GM19468 (cell line): ENCODE measurements around the gene ABCG1.

Source experiments
- ATAC-seq: cut with Tn5 transposase; IDR thresholded peaks from one replicate; pipeline ENCODE4 v1.9.1; 2021; ENCODE audit warnings: mild to moderate bottlenecking, moderate library complexity, moderate number of reproducible peaks; ENCODE audit not compliant: unreplicated experiment; ENCODE audit errors: extremely low read depth

ABCG1 gene

DNA sequence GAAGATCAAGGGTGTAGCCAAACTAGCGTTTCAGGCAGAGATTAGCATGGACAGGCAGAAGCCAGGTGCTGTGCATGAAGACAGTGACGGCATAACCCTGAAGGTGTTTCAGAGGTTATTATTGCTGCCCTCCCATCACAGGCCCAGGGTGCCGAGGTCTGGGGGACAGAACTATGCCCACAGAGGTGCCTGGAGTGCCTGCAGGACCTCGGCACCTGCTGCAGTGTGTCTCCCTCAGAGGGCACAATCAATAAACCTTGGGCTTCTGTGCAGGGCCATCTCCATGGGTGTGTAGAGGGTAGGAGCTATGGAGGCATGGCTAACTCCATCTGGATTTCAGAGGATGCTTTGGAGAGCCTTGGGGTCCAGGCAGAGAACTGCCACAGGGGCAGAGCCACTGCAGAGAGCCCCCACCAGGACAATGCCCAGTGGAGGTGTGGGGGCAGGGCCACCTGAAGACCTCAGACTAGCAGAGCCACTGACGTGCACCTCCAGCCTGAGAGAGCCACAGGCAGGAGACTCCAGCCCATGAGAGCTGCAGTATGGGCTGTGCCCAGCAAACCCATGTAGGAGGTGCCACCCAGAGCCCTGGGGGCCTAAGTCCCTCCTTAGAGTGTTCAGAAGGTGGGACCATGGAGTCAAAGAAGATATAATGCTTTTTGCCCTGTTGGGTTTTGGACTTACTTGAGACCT, 5.7 kb upstream of the ABCG1 start:
- no peak for ATAC-seq

- no peak for ATAC-seq
Observed at GRCh38 chr21:42214081-42214750, 4.7 kb upstream of the ABCG1 start.

- no peak for ATAC-seq
Observed at GRCh38 chr21:42214921-42215320, 4.0 kb upstream of the ABCG1 start.

- no peak for ATAC-seq
Observed at GRCh38 chr21:42215942-42216725, 2.8 kb upstream of the ABCG1 start.

GRCh38 chr21:42216726-42217572, 2.0 kb upstream of the ABCG1 start:
- no peak for ATAC-seq

DNA sequence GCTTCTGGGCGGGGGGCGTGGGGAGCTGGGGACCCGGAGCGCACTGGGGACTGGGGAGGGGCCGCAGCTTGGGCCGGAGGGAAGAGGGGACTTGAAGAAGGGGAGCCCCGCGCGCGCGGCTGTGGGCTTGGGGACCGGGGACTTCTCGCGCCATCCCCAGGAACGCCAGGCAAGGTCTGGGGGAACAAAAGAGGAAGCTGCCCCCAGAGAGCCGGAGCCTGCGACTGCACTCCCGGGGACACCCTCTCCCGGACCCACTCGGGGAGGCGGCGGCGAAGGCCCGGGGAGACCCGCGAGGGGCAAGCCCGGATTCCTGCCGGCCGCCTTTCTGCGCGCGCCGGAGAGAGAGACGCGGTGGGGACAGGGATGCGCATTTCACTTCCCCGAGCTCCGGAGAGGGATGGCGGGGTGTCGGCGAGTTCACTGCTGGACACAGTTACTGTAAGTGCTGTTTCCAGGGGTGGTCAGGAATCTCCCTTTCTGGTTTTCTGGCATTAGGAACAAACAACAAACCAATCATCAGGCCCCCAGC, 732 bp downstream of the ABCG1 start:
- ATAC-seq: no peak

DNA sequence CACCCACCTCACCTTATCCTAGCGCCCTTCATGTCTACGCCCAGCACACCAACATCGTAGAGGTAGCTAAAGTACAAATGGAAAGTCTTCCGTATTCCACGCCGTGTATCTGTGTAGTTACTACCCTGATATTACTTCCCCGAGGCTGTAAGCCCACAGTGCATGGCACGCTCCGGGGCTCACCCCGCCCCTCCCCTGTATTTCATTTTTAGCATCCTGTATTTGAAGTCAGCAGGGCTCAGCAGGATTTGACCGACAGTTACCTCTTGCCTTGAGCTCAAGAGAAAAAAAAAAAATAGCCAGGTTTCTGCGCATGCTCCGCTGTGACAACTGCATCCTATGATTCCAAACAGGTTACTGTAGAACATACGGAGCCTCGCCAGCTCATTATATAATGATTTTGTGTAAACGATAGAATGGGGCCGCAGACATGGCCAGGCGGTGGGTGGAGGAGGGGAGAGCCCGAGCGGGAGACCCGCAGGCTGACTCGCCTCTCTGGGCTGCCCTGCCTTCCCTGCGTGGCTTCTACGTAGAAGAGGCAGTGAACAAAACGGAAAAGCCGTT, 1.3 kb downstream of the ABCG1 start:
- peak; percentile 26 for ATAC-seq

DNA sequence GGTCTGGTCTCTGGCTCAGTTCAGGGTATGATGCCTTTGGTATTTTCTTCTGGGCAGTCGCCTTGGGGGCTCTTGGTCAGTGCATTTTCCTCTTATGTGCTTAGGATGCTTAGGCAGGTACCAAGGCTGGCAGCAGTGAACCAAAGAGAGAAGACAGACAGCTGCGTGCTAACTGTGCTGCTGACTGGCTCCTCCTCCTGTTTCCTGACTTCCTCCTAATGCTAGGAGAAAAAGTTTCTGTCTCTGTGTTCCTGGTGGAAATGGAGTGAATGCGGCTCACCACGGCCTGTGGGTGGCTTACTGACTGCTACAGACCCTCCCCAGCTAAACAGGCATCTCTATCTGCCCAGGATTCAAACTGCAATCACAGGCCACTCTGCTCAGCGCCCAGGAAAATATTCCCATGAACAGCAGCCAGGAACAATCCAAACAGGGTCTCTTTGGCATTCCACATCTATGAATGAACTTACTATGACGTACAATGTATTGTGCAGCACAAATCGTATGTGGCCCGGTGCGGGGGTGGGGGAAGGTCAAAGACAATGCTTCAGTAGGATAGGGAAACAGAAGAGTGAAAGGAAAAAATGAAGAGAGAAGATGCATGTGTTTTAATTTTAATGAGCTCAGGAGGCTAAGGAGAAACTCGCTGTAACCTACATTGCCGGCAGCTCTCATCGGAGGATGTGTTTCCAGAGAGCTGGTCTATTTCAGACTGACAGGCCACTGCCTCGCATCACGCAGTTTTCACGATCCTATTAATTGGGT, 2.8 kb downstream of the ABCG1 start:
- ATAC-seq: no peak

DNA sequence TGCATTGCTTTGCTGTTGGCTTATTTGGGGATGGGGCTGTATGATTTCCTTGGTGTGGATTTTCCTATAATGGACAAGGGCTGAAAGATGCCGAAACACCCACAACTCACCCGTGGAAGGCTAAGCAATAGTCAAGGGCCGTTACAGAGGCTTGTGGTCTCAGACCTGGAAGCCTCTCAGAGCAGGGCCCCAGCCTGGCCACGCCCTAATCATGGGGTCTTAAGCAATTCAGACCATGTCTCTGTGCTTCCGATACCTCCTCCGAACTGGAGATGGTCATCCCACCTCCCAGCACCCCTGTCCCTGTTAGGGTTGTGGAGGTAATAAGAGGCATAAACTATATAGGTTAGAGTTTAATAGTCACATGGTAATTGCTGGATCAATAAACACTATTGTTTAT, 3.4 kb downstream of the ABCG1 start:
- ATAC-seq: no peak

- no peak for ATAC-seq
Observed at GRCh38 chr21:42222821-42223390, 4.0 kb downstream of the ABCG1 start.

DNA sequence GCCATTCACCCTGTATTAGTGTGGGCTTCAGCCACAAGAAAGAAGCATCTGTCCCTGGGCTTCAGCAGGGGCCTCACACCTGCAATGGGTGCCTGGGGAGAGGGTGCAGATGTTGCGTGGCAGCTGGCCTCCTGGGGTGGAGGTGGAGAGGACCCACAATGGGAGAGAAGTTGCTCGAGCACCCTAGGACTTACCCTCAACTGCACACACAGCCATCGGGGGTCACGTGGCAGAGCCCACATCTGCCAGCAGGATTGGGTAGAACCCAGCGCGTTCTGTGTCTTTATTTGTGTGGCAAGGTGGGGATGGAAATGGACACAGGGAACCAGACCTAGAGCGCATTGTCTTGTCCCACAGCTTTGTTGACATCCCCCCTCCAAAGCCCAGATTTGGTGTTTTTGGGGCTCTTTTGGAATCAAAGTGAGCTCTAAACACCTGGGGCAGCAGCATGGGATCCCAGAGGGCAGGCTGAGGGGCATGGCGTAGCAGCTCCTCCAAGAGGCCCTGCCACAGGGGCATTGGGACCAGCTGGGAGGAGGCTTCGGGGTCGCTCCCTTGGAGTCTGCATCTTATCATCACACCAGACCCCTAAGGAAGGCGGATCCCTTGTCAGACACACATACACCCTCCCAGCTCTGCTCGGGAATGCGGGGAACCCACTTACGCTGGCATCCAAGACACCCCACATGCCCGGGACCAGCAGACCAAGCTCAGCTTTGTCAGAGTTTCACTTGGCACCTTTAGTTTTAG, 5.1 kb downstream of the ABCG1 start:
- ATAC-seq: no peak

GRCh38 chr21:42225042-42225441, 6.1 kb downstream of the ABCG1 start:
- no peak for ATAC-seq

DNA sequence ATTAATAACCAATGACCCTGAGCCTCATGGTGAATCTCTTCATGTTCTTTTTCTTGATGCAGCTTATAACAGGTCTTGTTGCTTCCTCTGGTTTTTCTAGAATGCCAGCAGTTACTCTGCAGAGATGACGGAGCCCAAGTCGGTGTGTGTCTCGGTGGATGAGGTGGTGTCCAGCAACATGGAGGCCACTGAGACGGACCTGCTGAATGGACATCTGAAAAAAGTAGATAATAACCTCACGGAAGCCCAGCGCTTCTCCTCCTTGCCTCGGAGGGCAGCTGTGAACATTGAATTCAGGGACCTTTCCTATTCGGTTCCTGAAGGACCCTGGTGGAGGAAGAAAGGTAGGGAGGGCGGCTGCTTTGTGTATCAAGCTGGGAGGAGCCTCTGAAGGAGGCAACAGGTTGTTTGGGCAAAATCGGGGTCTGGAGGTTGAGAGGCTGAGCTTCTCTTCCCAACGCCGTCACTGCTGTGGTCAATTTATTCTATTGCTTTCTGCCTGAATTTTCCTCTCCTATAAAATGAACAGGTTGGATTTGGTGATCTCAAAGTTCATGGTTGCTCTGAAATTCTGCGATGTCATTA, 6.7 kb downstream of the ABCG1 start:
- ATAC-seq: no peak

DNA sequence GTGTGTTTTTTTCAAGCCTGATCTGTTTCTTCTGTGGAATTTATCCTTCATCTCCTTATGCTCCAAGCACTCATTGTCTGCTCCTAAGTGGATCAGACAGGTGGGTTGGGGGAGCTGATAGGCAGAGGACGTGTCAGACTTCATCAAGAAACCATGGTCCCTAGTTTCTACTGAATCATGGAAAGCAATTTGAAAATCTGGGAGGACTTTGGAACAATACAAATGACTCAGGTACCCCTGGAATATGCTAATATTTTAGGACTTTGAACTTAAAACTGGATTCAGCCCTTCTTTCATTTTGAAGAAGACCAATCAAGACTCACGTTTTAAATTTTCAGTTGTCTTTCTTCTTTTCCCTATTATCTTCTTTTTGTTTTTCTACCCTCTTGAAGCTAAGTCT, 7.7 kb downstream of the ABCG1 start:
- ATAC-seq: no peak

DNA sequence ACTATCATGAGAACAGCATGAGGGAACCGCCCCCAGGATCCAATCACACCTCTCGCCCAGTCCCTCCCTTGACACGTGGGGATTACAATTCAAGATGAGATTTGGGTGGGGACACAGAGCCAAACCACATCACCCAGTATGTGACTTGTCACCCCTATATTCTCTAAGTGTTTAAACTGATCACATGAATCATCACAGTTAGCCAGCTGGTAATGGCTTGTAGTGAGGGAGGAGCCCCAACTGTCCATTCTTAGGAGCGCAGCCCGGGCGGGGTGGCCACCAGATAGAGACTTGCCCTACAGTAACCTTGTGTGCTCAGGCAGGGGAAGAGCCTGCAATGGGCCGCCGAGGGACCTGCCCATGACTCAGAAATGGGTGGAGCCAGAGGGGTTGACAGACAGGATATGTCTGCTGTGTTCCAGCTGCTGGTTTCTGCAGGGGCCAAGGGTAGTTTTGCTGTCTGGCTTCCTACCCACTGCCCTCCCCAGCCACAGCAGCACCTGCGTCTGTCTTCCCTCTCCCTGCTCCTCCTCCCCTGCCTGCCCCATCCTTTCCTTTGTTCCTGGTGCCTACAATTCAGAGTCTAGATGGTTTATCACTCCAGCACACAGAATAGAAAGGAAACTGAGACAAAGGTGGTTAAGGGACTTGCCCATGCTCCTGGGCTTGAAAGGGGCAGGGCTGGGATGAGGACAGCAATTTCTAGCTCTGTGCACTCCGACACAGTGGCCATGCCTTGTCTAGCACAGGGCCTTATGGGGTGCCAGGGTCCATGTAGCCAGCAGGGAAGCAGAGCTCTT, 9.2 kb downstream of the ABCG1 start:
- ATAC-seq: no peak

DNA sequence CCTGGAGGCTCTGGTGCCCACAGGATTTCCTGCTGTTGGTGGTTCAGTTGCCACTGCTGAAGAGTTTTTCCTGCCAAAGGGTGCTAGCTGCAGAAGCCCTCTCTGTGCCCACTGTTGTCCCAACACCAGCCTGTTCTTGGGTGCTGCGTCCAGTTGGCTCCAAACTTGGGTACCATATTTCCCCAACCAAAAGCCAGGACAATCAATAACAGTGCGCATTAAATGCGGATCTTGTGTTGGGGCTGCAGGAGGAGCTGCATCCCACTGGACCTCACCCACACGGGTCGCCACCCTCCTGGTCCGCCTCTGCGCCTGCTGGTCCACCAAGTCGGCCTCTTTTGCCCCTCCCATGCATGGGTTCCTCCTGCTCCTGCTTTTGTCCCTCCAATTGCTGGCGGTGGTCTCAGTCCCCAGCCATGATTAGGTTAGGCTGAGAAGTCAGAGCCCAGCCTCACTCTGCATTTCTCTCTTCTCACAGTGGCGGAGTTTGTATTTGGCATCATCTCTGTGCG, 9.8 kb downstream of the ABCG1 start:
- ATAC-seq: no peak

DNA sequence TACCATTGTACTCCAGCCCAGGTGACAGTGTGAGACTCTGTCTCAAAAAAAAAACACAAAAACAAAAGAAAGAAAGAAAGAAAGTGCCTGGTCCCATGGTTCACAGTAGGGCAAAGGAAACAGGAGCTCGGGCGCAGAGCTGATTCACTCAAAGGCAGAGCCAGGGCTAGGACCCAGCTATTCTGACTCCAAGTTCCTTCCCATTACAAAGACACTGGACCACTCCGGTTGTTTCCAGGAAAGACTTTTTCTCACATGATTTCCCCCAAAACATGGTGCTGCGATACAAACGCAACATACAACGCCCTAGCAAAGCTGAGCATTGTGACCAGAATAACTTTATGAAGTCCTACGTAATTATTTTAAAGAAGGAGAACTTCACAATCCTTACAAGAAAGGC, 10.7 kb downstream of the ABCG1 start:
- no peak for ATAC-seq
